Activated T-cell treated with anti-CD3 and anti-CD28 coated beads, Interleukin-2, amount 50 U/mL, for 1 hour (primary cell): ENCODE measurements around the gene SULT2B1.
A peak's percentile ranks its signal among the peaks of the same experiment; 100 is the strongest.
"Not testable (repeated sequence)": the region's sequence is repeated elsewhere in the genome, so short reads cannot be mapped to it uniquely, and the experiment has no call there.

ENCODE experiments used
- DNase-seq: peaks from one replicate; pipeline ENCODE4 v3.0.0-alpha.2; 2020

SULT2B1 gene

GRCh38 chr19:48551437-48552302, at the start of gene SULT2B1:
Gene SULT2B1 (plus strand): TSS chr19:48552172. CDS start chr19:48552253, 81 bp downstream.
- no peak for DNase-seq

GRCh38 chr19:48502350-48503018, 49.5 kb upstream of the SULT2B1 start:
- peak; percentile 78 for DNase-seq

DNA sequence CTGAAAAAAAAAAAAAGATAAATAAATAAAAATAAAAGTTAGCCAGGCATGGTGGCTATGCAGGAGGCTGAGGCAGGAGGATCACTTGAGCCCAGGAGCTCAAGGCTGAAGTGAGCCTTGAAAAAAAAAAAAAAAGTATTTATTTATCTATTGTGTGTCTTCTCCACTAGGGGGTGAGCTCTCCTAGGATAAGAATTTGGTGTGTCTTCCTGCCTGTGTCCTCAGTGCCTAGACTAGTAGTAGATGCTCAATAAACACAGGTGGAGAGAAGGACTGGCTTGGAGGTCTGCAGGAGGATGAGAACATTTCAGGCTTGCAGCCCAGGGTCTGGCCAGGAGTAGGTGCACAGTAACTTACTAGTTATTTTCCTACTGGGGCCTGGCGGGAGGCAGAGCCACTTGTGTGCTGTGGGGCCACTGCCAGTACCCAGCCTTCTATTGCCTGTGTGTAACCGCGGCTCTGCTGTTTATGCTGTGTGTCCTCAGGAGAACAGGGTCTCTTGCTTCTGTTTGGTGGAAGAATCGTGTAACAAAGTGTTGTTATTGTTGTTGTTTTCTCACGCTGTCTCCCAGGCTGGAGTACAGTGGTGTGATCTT, 45.7 kb upstream of the SULT2B1 start:
- peak; percentile 43 for DNase-seq

DNA sequence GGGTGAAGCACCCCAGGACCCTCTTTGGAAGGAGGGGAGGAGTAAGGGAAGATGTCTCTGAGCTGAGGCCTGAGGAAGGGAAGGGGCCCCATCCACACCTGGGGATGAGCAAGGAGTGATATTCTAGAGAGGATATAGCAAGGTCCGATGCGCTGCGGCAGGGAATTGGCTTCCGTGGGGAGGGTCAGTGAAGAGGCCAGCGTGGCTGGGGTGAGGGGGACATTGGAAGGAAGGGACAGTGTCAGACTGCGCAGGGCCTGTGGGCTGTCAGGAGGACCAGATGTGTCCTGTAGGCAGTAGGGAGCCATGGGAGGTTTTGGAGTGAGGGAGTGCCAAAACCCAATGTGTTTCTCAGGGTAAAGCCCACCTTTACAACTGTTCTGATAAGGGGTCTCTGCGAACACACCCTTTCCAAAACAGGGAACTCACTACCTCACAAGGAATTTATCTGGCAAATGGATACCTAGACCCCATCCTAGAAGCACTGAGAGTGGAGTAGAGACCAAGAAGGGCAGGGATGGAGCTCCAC, 44.0 kb upstream of the SULT2B1 start:
- DNase-seq = no peak

DNA sequence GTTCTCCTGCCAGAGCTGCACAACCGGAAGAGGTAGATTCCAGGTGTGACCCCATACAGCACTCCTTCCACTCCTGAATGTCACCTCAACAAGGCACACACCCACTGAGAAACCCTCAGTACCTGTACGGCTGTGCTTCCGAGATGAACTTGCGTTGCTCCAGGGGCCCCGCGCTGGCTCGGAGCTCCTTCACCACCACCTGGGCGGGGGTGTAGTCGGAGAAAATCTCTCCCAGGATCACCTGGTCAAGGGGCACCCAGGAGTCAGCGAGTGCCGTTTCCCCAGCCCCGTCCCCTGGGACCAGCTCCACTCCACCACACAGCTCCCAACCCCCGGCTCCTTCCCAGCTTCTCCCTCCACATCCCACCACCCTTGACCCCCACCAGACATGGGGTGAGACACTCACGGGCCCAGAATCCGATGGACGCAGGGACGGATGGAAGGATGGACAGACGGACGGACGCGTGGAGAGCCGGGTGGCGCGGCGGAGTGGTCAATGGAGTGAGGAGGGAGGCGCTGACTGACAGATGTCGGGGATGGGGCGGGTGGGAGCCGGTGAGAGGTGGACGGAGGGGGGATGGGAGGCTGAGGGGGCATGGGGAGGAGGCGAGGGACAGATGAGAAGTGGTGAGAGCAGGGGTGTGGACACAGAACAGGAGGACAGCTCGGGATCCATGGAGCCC, 43.1 kb upstream of the SULT2B1 start:
- no peak for DNase-seq

- DNase-seq = no peak
These were observed 42.3 kb upstream of the SULT2B1 start for GRCh38 chr19:48509467-48510194.

DNA sequence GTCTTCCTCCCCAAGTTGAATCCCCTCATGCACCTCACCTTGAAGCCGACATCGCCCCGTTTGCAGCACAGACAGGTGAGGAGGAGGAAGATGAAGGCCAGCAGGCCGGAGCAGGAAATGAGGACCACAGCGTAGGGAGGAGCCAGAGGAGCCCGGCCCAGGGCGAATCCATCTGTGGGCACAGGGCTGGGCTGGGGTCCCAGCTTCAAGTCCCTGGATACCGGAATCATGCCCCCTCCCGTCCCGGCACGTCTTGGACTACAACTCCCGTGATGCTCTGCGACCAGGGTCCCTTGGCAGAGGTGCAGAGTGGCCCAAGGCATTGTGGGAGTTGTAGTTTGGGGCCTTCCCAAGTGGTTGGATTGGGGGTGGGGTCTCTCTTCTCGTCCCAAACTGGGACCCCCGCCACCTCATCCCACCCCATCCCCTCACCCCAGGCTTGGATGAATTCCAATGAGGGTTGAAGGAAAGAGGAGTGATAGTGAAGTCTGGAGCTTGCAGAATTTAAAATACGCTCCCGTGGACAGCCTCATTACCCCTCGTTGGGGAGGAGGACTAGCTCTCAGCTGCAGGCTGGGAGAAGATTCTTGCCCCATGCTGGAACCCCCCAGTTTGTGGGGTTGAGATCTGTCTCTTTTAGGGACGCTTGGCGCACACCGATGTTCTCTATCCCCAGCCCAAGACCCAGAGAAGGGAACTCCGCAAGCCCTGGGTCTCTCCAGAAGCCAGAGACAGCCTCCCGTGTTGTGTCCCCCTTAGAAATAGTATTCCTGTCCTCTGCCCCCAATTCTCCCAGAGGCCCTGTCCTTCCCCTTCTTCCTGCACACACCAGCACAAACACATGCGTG, 41.3 kb upstream of the SULT2B1 start:
- peak; percentile 80 for DNase-seq

DNA sequence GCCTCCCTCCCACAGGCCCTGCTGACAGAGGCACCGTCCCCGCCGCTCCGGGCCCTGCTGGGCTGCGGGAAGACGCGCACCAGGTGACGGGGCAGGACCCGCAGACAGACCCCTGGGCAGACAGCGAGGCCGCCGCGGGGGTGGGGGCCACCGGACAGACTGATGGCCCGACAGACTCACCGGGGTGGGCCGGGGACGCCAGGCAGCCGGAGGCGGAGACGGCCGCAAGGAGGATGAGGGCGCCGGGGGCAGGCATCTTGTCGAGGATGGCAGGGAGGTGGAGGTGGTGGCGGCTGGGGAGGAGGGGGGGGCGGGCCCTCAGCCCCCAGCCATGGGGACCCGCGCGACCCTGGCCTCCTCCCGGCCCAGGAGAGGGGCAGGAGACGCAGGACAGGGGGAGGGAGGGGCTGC, 40.6 kb upstream of the SULT2B1 start:
- peak; percentile 66 for DNase-seq

DNA sequence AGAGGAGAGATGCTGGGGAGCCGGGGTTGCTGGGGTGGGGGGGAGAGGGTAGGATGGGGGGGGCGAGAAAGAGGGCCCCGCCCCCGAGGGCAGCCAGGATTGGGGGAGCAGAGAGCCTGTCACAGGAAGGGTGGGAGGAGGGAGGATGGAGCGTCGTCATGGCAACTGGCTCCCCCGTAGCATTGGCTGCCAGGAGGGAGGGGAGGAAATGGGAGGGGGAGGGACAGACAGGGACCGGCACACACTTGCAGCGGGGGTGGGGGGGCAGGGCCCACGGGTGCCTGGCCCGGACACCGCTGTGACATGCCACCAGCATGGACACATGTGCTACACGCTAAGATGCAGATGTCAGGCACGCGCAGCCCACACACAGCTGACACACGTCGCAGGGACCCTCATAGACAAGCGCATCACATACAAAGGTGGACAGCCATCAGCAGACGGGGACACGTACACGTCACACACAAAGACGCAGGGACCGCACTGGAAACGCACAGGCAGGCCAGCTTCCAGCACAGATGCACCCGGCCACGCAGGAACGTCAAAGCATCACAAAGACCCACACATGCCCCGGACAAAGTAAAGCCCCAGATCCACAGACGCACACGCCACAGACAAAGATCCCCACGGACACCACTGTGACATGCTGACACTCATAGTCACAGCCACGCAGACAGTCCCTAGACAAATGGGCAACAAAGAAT, 40.0 kb upstream of the SULT2B1 start, which contains the start of gene LMTK3:
TSS of gene LMTK3 (minus strand) at position 36 of the 704 bp plus-strand sequence. CDS start 259 bp downstream, outside the sequence.
- peak; percentile 79 for DNase-seq

DNA sequence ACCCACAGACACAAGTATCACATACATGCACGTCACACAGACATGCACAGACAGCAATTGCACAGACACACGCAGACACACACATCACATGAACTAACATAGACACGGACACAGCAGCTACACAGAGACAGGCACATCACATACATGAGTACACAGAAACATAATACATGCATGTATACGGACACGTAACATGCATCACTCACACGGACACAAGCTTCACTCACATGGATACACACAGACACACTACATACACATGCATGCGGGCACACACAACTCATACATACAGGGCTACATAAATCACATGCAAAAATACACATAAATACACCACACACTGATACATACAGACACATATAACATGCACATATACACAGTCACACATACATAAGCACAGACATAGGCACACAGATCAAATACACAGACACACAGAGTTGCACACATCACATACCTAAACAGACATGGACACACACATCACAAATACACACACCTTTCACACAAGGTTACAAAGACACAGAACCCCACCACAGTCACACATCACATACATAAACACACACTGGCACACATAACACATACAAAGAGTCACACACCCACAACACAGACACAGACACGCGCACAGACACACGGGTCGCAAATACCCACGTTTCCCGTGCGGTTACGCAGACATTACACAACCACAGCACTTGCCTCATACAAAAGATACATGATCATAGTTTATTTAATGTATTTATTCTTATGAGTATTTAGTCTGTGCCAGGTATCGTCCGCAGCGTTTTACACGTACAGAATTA, 39.3 kb upstream of the SULT2B1 start:
- no peak for DNase-seq

- DNase-seq = peak; percentile 71
These were observed 38.5 kb upstream of the SULT2B1 start for GRCh38 chr19:48513289-48514122.

DNA sequence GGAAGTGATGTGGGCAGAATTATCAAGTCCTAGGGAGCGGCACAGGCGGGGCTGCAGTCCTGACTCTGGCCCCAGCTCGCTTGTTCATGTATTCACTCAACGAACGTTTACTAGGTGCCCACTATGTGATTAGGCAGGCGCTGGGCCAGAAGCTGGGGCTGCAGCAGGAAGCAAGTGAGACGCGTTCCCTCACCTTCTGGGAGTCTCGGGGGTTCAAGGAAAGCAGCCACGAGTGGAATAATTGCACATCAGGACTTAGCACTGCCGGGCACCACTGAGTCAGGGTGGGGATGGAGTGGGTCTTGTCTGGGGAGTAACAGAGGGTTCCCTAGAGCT, 37.9 kb upstream of the SULT2B1 start:
- no peak for DNase-seq

GRCh38 chr19:48516536-48516935, 35.4 kb upstream of the SULT2B1 start:
- no peak for DNase-seq

- DNase-seq = no peak
These were observed 33.8 kb upstream of the SULT2B1 start for GRCh38 chr19:48518207-48518606.

- DNase-seq = not testable (repeated sequence)
These were observed 32.5 kb upstream of the SULT2B1 start for GRCh38 chr19:48519426-48519825.

- no peak for DNase-seq
These were observed 31.8 kb upstream of the SULT2B1 start for GRCh38 chr19:48520134-48520533.

GRCh38 chr19:48524221-48524620, 27.8 kb upstream of the SULT2B1 start:
- DNase-seq = no peak

DNA sequence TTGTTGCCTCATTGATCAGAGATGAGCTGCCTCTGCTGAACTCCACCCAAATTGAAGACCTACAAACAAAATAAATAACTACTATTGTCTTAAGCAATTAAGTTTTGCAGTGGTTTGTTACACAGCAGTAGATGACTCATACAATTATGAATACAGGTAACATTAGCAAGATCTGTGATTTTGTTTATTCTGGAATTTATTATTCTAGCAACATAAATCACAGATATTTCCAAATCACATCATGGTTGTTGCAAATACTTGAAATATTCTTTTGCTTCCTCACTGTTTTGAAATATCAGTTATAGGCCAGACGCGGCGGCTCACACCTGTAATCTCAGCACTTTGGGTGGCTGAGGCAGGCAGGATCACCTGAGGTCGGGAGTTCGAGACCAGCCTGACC, 27.2 kb upstream of the SULT2B1 start:
- no peak for DNase-seq

DNA sequence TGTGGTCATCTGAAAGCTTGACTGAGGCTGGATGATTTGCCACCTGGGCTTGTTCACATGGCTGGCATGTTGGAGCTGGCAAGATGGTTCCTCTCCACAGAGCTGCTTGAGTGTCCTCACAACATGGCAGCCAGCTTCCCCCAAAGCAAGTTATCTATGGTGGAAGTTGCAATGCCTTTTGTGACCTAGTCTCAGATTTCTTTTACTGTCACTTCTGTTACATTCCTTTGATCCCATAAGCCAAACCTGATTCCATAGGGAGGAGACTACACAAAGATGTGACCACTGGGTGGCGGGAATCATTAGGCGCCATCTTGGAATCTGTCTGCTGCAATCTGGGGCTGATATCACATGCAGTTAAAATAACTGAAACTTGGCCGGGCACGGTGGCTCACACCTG, 22.8 kb upstream of the SULT2B1 start:
- DNase-seq = no peak
